ENCODE measurements around the gene WDPCP. TPM values are rescaled to one million over a fixed set of nuclear protein-coding genes. Genes with fewer than 3 reads are reported as not detected.
"Not testable (repeated sequence)": the region's sequence is repeated elsewhere in the genome, so short reads cannot be mapped to it uniquely, and the experiment has no call there.

Gene WDPCP
- total and polyA plus RNA-seq, 2 of the 8 experiments (the other 6 are each of a cell fraction or from before 2014, with no cell fraction given), result 9.3 to 25.8 TPM

DNA sequence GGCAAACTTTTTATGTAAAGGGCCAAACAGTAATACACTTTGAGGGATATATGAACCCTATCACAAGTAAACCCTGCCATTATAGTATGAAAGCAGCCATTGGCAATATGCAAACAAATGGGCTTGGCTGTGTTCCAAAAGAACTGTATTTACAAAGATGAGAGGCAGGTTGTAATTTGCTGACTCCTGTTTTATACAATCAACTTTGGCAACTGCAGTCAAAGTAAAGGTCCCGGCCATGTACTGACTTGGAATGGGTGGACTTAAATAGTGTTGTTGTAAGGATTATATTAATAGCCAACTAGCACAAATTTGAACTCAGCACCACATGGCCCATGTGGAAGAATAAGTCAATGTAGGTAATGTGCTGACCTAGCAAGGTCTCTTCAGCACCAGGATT is 223.4 kb downstream of the WDPCP start (continued):
- no peak for TF ChIP-seq SIN3A (conservative IDR thresholded peaks at IDR 0.05 in 1 of 2, IDR thresholded peaks at IDR 0.05 in 1 of 2; ENCODE audit: low read depth in 1 of 2, low read length in 2 of 2)

DNA sequence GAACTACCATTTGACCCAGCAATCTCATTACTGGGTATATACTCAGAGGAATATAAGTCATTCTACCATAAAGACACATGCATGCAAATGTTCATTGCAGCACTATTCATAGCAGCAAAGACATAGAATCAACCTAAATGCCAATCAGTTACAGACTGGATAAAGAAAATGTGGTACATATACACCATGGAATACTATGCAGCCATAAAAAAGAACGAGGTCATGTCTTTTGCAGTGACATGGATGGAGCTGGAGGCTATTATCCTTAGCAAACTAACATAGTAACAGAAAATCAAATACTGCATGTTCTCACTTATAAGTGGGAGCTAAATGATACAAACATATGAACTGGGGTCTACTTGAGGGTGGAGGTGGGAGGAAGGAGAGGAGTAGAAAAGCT is 230.6 kb downstream of the WDPCP start:
- POLR2A ChIA-PET (ENCODE audit: partially characterized antibody); H3K79me2 ChIP-seq (ENCODE audit: control insufficient read depth in 1 of 2, insufficient read depth in 2 of 2, low read length in 2 of 2); H3K27me3 ChIP-seq (replicated peaks in 1 of 4; ENCODE audit: control insufficient read depth in 3 of 4, extremely low read depth in 1 of 4, insufficient read depth in 3 of 4, low read length in 3 of 4); H3K9me3 ChIP-seq (ENCODE audit: insufficient read depth in 2 of 2, low read depth in 1 of 2, low read length in 1 of 2); H2BK15ac ChIP-seq (ENCODE audit: low read length); H3K36me3 ChIP-seq (ENCODE audit: control insufficient read depth in 2 of 4, insufficient read depth in 4 of 4, low read length in 3 of 4); H3K23me2 ChIP-seq (ENCODE audit: low read depth, low read length); H2BK12ac ChIP-seq (ENCODE audit: low read depth, low read length); H2AFZ ChIP-seq (ENCODE audit: low read length); H4K91ac ChIP-seq (replicated peaks; ENCODE audit: insufficient read length, low read length); H3K4ac ChIP-seq (replicated peaks; ENCODE audit: insufficient read length, low read depth, low read length); H3K23ac ChIP-seq (ENCODE audit: insufficient read length); H3K27ac ChIP-seq (ENCODE audit: low read depth, low read length); H3K18ac ChIP-seq (ENCODE audit: extremely low read depth, low read length); H4K8ac ChIP-seq (ENCODE audit: extremely low read depth, insufficient read depth, low read length); DNase-seq (ENCODE audit: low read depth in 1 of 2, low spot score in 2 of 2); H4K20me1 ChIP-seq (replicated peaks in 1 of 2; ENCODE audit: control insufficient read depth in 1 of 2, insufficient read depth in 2 of 2, low read length in 2 of 2); H2BK20ac ChIP-seq (ENCODE audit: low read length); FAIRE-seq; H2BK5ac ChIP-seq (ENCODE audit: low read depth, low read length); H3K14ac ChIP-seq (ENCODE audit: insufficient read length); H2BK120ac ChIP-seq (replicated peaks; ENCODE audit: low read depth, low read length); H3K4me3 ChIP-seq (ENCODE audit: extremely low read depth in 1 of 4, insufficient read depth in 2 of 4, low read depth in 3 of 4, low read length in 4 of 4); H4K5ac ChIP-seq (ENCODE audit: insufficient read length, low read depth, low read length); H3K79me1 ChIP-seq (ENCODE audit: low read depth, low read length); H2AK5ac ChIP-seq (ENCODE audit: low read depth, low read length); H3K4me2 ChIP-seq (ENCODE audit: insufficient read depth in 1 of 2, low read depth in 2 of 2, low read length in 2 of 2); H3K9ac ChIP-seq (replicated peaks in 1 of 4; ENCODE audit: extremely low read depth in 1 of 4, low read depth in 3 of 4, low read length in 3 of 4); H3K4me1 ChIP-seq (replicated peaks in 1 of 4; ENCODE audit: control insufficient read depth in 3 of 4, insufficient read depth in 4 of 4, low read length in 3 of 4); H3K56ac ChIP-seq (replicated peaks; ENCODE audit: insufficient read length, low read depth, low read length): not testable (repeated sequence)
- 85% methylated on average over 1 of the region's 1 CpG; no CpG with 5 or more reads in 1 of the 2 experiments for WGBS, 2 experiments (ENCODE audit: extremely low coverage in 1 of 2, insufficient coverage in 1 of 2, insufficient read length in 1 of 2, insufficient replicate concordance in 2 of 2, low coverage in 1 of 2, low lambda C conversion rate in 2 of 2, missing lambda C conversion rate in 1 of 2)
- CTCF ChIA-PET (ENCODE audit: partially characterized antibody), result interaction anchor here (1.0 kb wide), 1 partner anchor 11 kb away, joined by 3 read pairs; no protein-coding TSS in a partner anchor
